HepG2 (cell line): Measurements from ENCODE around the gene STYX. TPM values are rescaled to one million over a fixed set of nuclear protein-coding genes. Genes with fewer than 3 reads are reported as not detected.

ENCODE experiments used
- BRCA1 ChIP-seq: sonication (generic); formaldehyde crosslinking; IDR thresholded peaks from 2 replicates; pipeline ENCODE4 v1.4.0; 2020; ENCODE audit warnings: missing genetic modification reagents
- DMAP1 ChIP-seq: IDR thresholded peaks from 2 replicates; pipeline ENCODE4 v1.6.1; 2016
- GZF1 ChIP-seq: sonication (generic); formaldehyde crosslinking; IDR thresholded peaks from 2 replicates; pipeline ENCODE4 v1.5.1; 2020; ENCODE audit warnings: mild to moderate bottlenecking, missing genetic modification reagents
- NR0B2 ChIP-seq: sonication (generic); formaldehyde crosslinking; IDR thresholded peaks from 2 replicates; pipeline ENCODE4 v1.4.0; 2020; ENCODE audit warnings: mild to moderate bottlenecking, missing genetic modification reagents
- SOX13 ChIP-seq, 3 experiments: fragments of 450-650 bp in 1 of 3; sonication (generic) in 1 of 3; formaldehyde crosslinking in 1 of 3; IDR thresholded peaks in 2 of 3; conservative IDR thresholded peaks in 1 of 3; 2 replicates each; pipeline versions ENCODE4 v1.5.0 to v1.6.1; 2016 to 2020; ENCODE audit warnings: antibody characterized with exemption in 1 of 3, mild to moderate bottlenecking in 1 of 3, missing compliant biosample characterization in 1 of 3, missing genetic modification reagents in 1 of 3, moderate library complexity in 1 of 3
- SP140L ChIP-seq: sonication (generic); formaldehyde crosslinking; IDR thresholded peaks from 2 replicates; pipeline ENCODE4 v1.4.0; 2020; ENCODE audit warnings: missing genetic modification reagents, borderline replicate concordance
- THAP9 ChIP-seq: sonication (generic); formaldehyde crosslinking; IDR thresholded peaks from 2 replicates; pipeline ENCODE4; 2020; ENCODE audit warnings: missing genetic modification reagents, mild to moderate bottlenecking, borderline replicate concordance
- ZFP36L1 ChIP-seq: sonication (generic); formaldehyde crosslinking; IDR thresholded peaks from 2 replicates; pipeline ENCODE4 v1.8.0; 2022; ENCODE audit warnings: mild to moderate bottlenecking, missing genetic modification reagents, moderate library complexity
- ZKSCAN8 ChIP-seq: IDR thresholded peaks from 2 replicates; pipeline ENCODE4 v1.6.1; 2016; ENCODE audit warnings: borderline replicate concordance, missing genetic modification reagents, missing compliant biosample characterization
- ZNF317 ChIP-seq: sonication (generic); formaldehyde crosslinking; IDR thresholded peaks from 2 replicates; pipeline ENCODE4 v1.5.0; 2020; ENCODE audit warnings: mild to moderate bottlenecking, missing genetic modification reagents
- ZNF367 ChIP-seq: sonication (generic); formaldehyde crosslinking; IDR thresholded peaks from 2 replicates; pipeline ENCODE4 v1.4.0; 2020; ENCODE audit warnings: missing genetic modification reagents, borderline replicate concordance
- ZNF772 ChIP-seq: sonication (generic); formaldehyde crosslinking; IDR thresholded peaks from 2 replicates; pipeline ENCODE4 v1.5.0; 2020; ENCODE audit warnings: mild to moderate bottlenecking, missing genetic modification reagents
- ZNF790 ChIP-seq: sonication (generic); formaldehyde crosslinking; IDR thresholded peaks from 2 replicates; pipeline ENCODE4 v1.8.0; 2022; ENCODE audit warnings: missing genetic modification reagents, mild to moderate bottlenecking, borderline replicate concordance
- polyA plus RNA-seq, 8 experiments: library from polyadenylated mRNA; depleted of rRNA in 3 of 8; stranded (reverse) in 7 of 8; unstranded in 1 of 8; fragments of >200 nt; fragmentation: Illumina TruSeq in 4 of 8; extraction: Trizol in 4 of 8; gene quantifications; 2 replicates each; pipeline versions ENCODE4 v1.2.1 to v1.2.3, GENCODE V29; 2011 to 2016; ENCODE audit warnings: low read depth in 4 of 8, missing spikeins in 1 of 8, mixed read lengths in 1 of 8; ENCODE audit not compliant: insufficient read depth in 1 of 8
- total RNA-seq, 5 experiments: library from RNA; depleted of rRNA; stranded (reverse); fragments of >200 nt; fragmentation: Illumina TruSeq; extraction: Trizol; gene quantifications; 2 replicates each; pipeline ENCODE4 v1.2.3, GENCODE V29; 2016; ENCODE audit warnings: low read depth in 1 of 5
- TF ChIP-seq, protein P1 (sequence below): IDR thresholded peaks from 2 replicates; pipeline ENCODE4 v1.6.1; 2016; ENCODE audit warnings: low read depth, borderline replicate concordance
- TF ChIP-seq, protein P2 (sequence below): sonication (generic); formaldehyde crosslinking; IDR thresholded peaks from 2 replicates; pipeline ENCODE4 v1.4.0; 2020; ENCODE audit warnings: mild to moderate bottlenecking, missing genetic modification reagents, borderline replicate concordance
- TF ChIP-seq, protein P3 (sequence below): sonication (generic); formaldehyde crosslinking; IDR thresholded peaks from 2 replicates; pipeline ENCODE4 v1.5.1; 2020; ENCODE audit warnings: missing genetic modification reagents, mild to moderate bottlenecking, borderline replicate concordance

STYX gene
- total and polyA plus RNA-seq, 2 of the 13 experiments (the other 11 are each of a cell fraction or from before 2014, with no cell fraction given): 6.6 to 10.9 TPM

DNA sequence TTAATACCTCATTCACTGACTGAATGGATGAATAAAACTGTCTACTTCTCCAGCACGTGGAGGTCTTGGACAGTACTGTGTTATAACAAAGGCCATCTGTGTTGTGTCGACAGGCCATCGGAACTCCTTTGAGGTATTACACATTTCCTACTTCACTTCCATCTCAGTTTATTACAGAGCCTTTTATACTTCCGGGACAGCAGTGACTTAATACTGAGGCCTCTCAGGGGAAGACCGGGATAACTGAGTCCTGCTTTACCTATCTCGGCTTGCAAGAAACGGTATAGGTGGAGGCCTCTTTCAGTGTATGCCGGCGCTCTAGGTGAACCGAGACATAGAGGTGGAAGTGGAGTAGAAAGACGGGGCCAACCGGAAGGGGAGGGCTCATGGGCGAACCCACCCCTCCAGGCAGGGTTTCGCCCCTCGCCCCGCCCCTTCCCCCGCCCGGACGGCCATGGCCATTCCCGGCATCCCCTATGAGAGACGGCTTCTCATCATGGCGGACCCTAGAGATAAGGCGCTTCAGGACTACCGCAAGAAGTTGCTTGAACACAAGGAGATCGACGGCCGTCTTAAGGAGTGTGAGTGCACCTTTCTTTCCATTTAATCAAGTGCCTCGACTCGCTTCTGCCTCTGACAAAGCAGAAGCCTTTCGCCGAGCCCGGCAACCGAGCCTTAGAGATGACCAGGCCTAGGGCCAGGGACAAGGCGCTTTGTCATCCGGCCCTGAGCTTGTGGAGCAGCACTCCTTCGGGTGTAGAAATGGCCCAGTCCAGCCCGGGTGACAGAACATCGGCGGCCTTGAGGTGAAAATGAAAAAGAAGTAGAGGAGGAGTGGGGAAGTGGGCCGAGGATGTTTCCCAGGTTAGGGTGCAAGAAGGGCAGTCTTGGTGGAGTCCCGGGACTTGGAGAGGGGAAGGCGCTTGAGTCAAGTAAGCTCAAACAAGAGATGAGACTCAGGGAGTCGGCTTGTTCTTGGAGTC, 23.0 kb upstream of the STYX start, which contains the start of gene PSMC6 (continued):
- TF ChIP-seq THAP9 (CRISPR knock-in tag): peak; percentile 48; the same call in 1 of the 2 replicates
- TF ChIP-seq DMAP1 (CRISPR knock-in tag): peak; percentile 89
- TF ChIP-seq ZNF790 (CRISPR knock-in tag): peak; percentile 16; the same call in 1 of the 2 replicates
- TF ChIP-seq, protein P1, sequence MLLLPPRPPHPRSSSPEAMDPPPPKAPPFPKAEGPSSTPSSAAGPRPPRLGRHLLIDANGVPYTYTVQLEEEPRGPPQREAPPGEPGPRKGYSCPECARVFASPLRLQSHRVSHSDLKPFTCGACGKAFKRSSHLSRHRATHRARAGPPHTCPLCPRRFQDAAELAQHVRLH (CRISPR knock-in tag): peak; percentile 49; the same call in 1 of the 2 replicates
- no peak for TF ChIP-seq NR0B2 (CRISPR knock-in tag)
- peak; percentile 43; the same call in 1 of the 2 replicates for TF ChIP-seq ZFP36L1 (CRISPR knock-in tag)
- TF ChIP-seq, protein P2, sequence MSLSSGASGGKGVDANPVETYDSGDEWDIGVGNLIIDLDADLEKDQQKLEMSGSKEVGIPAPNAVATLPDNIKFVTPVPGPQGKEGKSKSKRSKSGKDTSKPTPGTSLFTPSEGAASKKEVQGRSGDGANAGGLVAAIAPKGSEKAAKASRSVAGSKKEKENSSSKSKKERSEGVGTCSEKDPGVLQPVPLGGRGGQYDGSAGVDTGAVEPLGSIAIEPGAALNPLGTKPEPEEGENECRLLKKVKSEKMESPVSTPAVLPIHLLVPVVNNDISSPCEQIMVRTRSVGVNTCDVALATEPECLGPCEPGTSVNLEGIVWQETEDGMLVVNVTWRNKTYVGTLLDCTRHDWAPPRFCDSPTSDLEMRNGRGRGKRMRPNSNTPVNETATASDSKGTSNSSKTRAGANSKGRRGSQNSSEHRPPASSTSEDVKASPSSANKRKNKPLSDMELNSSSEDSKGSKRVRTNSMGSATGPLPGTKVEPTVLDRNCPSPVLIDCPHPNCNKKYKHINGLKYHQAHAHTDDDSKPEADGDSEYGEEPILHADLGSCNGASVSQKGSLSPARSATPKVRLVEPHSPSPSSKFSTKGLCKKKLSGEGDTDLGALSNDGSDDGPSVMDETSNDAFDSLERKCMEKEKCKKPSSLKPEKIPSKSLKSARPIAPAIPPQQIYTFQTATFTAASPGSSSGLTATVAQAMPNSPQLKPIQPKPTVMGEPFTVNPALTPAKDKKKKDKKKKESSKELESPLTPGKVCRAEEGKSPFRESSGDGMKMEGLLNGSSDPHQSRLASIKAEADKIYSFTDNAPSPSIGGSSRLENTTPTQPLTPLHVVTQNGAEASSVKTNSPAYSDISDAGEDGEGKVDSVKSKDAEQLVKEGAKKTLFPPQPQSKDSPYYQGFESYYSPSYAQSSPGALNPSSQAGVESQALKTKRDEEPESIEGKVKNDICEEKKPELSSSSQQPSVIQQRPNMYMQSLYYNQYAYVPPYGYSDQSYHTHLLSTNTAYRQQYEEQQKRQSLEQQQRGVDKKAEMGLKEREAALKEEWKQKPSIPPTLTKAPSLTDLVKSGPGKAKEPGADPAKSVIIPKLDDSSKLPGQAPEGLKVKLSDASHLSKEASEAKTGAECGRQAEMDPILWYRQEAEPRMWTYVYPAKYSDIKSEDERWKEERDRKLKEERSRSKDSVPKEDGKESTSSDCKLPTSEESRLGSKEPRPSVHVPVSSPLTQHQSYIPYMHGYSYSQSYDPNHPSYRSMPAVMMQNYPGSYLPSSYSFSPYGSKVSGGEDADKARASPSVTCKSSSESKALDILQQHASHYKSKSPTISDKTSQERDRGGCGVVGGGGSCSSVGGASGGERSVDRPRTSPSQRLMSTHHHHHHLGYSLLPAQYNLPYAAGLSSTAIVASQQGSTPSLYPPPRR (CRISPR knock-in tag): no peak
- TF ChIP-seq, protein P3, sequence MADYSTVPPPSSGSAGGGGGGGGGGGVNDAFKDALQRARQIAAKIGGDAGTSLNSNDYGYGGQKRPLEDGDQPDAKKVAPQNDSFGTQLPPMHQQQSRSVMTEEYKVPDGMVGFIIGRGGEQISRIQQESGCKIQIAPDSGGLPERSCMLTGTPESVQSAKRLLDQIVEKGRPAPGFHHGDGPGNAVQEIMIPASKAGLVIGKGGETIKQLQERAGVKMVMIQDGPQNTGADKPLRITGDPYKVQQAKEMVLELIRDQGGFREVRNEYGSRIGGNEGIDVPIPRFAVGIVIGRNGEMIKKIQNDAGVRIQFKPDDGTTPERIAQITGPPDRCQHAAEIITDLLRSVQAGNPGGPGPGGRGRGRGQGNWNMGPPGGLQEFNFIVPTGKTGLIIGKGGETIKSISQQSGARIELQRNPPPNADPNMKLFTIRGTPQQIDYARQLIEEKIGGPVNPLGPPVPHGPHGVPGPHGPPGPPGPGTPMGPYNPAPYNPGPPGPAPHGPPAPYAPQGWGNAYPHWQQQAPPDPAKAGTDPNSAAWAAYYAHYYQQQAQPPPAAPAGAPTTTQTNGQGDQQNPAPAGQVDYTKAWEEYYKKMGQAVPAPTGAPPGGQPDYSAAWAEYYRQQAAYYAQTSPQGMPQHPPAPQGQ (CRISPR knock-in tag): no peak
- 0 out of 2 replicates have a peak, but pooled peaks have one; percentile 19 for TF ChIP-seq GZF1 (CRISPR knock-in tag)
- no peak; the same call in none of the 2 replicates for TF ChIP-seq ZNF317
- no peak for TF ChIP-seq BRCA1 (CRISPR knock-in tag)
- peak; percentile 54; the same call in 1 of the 2 replicates for TF ChIP-seq ZNF772
- TF ChIP-seq ZKSCAN8: no peak
- no peak for TF ChIP-seq SOX13 (IDR thresholded peaks at IDR 0.05)
- TF ChIP-seq SOX13 (CRISPR knock-in tag; conservative IDR thresholded peaks at IDR 0.05 in 1 of 2, IDR thresholded peaks at IDR 0.05 in 1 of 2): 0 out of 4 replicates have a peak, but pooled peaks of 1 of the 2 experiments have one; percentile 34
- no peak; the same call in 1 of the 2 replicates for TF ChIP-seq SP140L
- no peak for TF ChIP-seq ZNF367 (CRISPR knock-in tag)
